BE2C (cell line): ENCODE measurements around the gene ATXN7.

ENCODE experiments used
- DNase-seq: peaks from one replicate; pipeline ENCODE4 v3.0.0-alpha.2; 2020
- H3K27me3 ChIP-seq: fragments of 250-450 bp; sonication (Bioruptor Pico); 2 replicates; pipeline ENCODE4 v1.5.1; 2020; ENCODE audit warnings: mild to moderate bottlenecking
- H3K36me3 ChIP-seq: fragments of 250-450 bp; sonication (Bioruptor Pico); 2 replicates; pipeline ENCODE4 v1.5.1; 2020; ENCODE audit warnings: mild to moderate bottlenecking
- H3K4me1 ChIP-seq: fragments of 250-450 bp; sonication (Bioruptor Pico); 2 replicates; pipeline ENCODE4 v1.5.1; 2020
- H3K4me3 ChIP-seq: 2 replicates; pipeline ENCODE4 v1.5.1; 2011; ENCODE audit warnings: low read depth, low read length
- H3K9me3 ChIP-seq: fragments of 250-450 bp; sonication (Bioruptor Pico); 2 replicates; pipeline ENCODE4 v1.5.1; 2020
- CTCF ChIP-seq: IDR thresholded peaks from 2 replicates; pipeline ENCODE4 v1.5.1; 2012; ENCODE audit warnings: mild to moderate bottlenecking, low read depth, low read length

ATXN7 gene

GRCh38 chr3:63995086-63995485 is 131.4 kb downstream of the ATXN7 start:
- H3K9me3 ChIP-seq = no peaks in the 10 kb centered on the region
- no peak for TF ChIP-seq CTCF
- peaks cover 34% of the 10 kb centered on the region for H3K36me3 ChIP-seq
- H3K4me1 ChIP-seq = no peaks in the 10 kb centered on the region
- H3K4me3 ChIP-seq = no peak overlapping the region
- no peak for DNase-seq
- H3K27me3 ChIP-seq = no peaks in the 10 kb centered on the region

- DNase-seq = no peak
- Histone ChIP-seq H3K4me1 (no peaks in the 10 kb centered on the region), H3K4me3 (no peak overlapping the region), H3K27me3 (no peaks in the 10 kb centered on the region), H3K36me3 (peaks cover 23% of the 10 kb centered on the region), H3K9me3 (no peaks in the 10 kb centered on the region)
- no peak for TF ChIP-seq CTCF
Measured at GRCh38 chr3:63998852-63999754, 135.4 kb downstream of the ATXN7 start.

GRCh38 chr3:64000453-64001055 is 136.9 kb downstream of the ATXN7 start:
- no peaks in the 10 kb centered on the region for H3K27me3 ChIP-seq
- H3K9me3 ChIP-seq = no peaks in the 10 kb centered on the region
- DNase-seq = no peak
- no peak for TF ChIP-seq CTCF
- no peaks in the 10 kb centered on the region for H3K4me1 ChIP-seq
- H3K36me3 ChIP-seq = peaks cover 20% of the 10 kb centered on the region
- H3K4me3 ChIP-seq = no peak overlapping the region

DNA sequence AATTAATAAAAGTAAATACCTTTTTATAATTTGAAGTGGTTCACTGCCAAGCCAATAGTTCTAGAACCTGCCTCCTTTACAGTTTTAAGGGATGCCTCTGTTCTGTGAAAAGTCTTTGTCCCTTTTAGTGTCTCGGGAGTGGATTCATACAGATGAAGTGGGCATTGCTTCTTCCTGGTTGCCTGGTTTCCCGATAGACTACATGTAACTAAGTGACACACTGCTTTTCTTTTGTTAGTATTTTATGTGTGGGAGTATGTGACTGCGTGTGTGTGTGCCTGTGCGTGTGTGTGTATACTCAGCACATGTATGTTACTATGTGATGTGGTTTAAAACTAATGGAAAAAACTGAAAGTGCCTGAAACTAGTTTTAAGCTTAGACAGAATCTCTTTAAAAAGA is 138.6 kb downstream of the ATXN7 start:
- no peak for DNase-seq
- Histone ChIP-seq H3K4me3 (no peak overlapping the region), H3K4me1 (no peaks in the 10 kb centered on the region), H3K27me3 (no peaks in the 10 kb centered on the region), H3K9me3 (no peaks in the 10 kb centered on the region), H3K36me3 (peaks cover 25% of the 10 kb centered on the region)
- TF ChIP-seq CTCF = no peak

GRCh38 chr3:64003589-64003988 is 139.9 kb downstream of the ATXN7 start:
- Histone ChIP-seq H3K36me3 (peaks cover 38% of the 10 kb centered on the region), H3K9me3 (no peaks in the 10 kb centered on the region), H3K27me3 (no peaks in the 10 kb centered on the region), H3K4me3 (no peak overlapping the region), H3K4me1 (no peaks in the 10 kb centered on the region)
- no peak for TF ChIP-seq CTCF
- no peak for DNase-seq

DNA sequence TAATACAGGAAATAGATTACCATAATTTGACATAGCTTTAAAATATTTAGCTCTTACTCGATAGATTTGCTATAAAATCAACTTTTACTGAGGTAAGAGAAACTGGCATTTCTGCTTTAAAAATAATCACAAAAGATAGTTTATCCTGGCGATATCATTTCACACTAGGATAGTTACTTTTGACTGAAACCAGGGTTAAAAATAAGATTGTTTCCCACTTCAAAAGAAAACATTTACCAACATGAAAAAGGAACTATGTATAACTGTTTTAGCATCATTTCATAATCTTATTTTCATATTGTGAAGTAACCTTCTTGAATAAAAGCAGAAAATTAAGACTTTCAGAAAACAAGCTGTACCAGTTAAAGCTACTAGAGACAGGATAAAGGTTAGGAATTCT is 144.3 kb downstream of the ATXN7 start:
- Histone ChIP-seq H3K4me1 (no peaks in the 10 kb centered on the region), H3K9me3 (no peaks in the 10 kb centered on the region), H3K36me3 (peaks cover 71% of the 10 kb centered on the region), H3K4me3 (no peak overlapping the region), H3K27me3 (no peaks in the 10 kb centered on the region)
- no peak for DNase-seq
- no peak for TF ChIP-seq CTCF
